Caco-2 (cell line): ENCODE measurements around the gene BTC. TPM values are rescaled to one million over a fixed set of nuclear protein-coding genes. Genes with fewer than 3 reads are reported as not detected.

Experiments
- Bru-seq: library from RNA; stranded (reverse); fragments of 400-500 nt; gene quantifications from one replicate; lab custom pipeline; 2021; lab: Mats Ljungman, UMichigan
- BruChase-seq, 2 experiments: library from RNA; stranded (reverse); fragments of 400-500 nt; gene quantifications; one replicate each; lab custom pipeline; 2021; lab: Mats Ljungman, UMichigan
- BruUV-seq: library from RNA; stranded (reverse); fragments of 400-500 nt; replicated peaks from 2 replicates; lab custom pipeline; 2021; lab: Mats Ljungman, UMichigan
- CTCF ChIA-PET: fragments of 300-600 bp; sonication (Branson Sonifier 250); formaldehyde crosslinking; loops from one replicate; lab custom pipeline; 2022; ENCODE audit warnings: antibody characterized with exemption; lab: Charles Lee
- POLR2A ChIA-PET: fragments of 300-600 bp; sonication (Branson Sonifier 250); formaldehyde crosslinking; loops from one replicate; lab custom pipeline; 2022; ENCODE audit warnings: antibody characterized with exemption; lab: Charles Lee
- DNase-seq, 2 experiments: peaks; one replicate each; pipeline versions ENCODE4 v3.0.0 to v3.0.0-alpha.2; 2020 to 2022
- H3K27me3 ChIP-seq: replicated peaks from 2 replicates; pipeline ENCODE4 v1.6.0; 2011; ENCODE audit warnings: low read length; ENCODE audit not compliant: control insufficient read depth, insufficient read depth
- H3K36me3 ChIP-seq: 2 replicates; pipeline ENCODE4 v1.5.1; 2011; ENCODE audit warnings: low read length; ENCODE audit not compliant: control insufficient read depth, insufficient read depth
- H3K4me1 ChIP-seq: fragments of 250-450 bp; sonication (Bioruptor Pico); 2 replicates; pipeline ENCODE4 v1.5.1; 2020; ENCODE audit warnings: mild to moderate bottlenecking
- H3K4me3 ChIP-seq: 2 replicates; pipeline ENCODE4 v1.5.1; 2011; ENCODE audit warnings: low read depth, mild to moderate bottlenecking, control low read depth, low read length
- H3K9me3 ChIP-seq: fragments of 250-450 bp; sonication (Bioruptor Pico); 2 replicates; pipeline ENCODE4 v1.5.1; 2020; ENCODE audit warnings: mild to moderate bottlenecking, moderate library complexity
- H3K27ac Mint-ChIP-seq: one replicate; pipeline ENCODE4 v1.8.0; 2022; ENCODE audit warnings: mixed read lengths; ENCODE audit not compliant: unreplicated experiment
- H3K27me3 Mint-ChIP-seq: one replicate; pipeline ENCODE4 v1.8.0; 2022; ENCODE audit warnings: mixed read lengths; ENCODE audit not compliant: insufficient read depth, unreplicated experiment
- H3K36me3 Mint-ChIP-seq: one replicate; pipeline ENCODE4 v1.8.0; 2022; ENCODE audit warnings: mild to moderate bottlenecking, mixed read lengths; ENCODE audit not compliant: insufficient read depth, unreplicated experiment
- H3K4me1 Mint-ChIP-seq: one replicate; pipeline ENCODE4 v1.8.0; 2022; ENCODE audit warnings: low read depth, mixed read lengths; ENCODE audit not compliant: unreplicated experiment
- H3K4me3 Mint-ChIP-seq: one replicate; pipeline ENCODE4 v1.8.0; 2022; ENCODE audit warnings: mild to moderate bottlenecking, moderate library complexity, mixed read lengths; ENCODE audit not compliant: unreplicated experiment
- H3K9me3 Mint-ChIP-seq: one replicate; pipeline ENCODE4 v1.8.0; 2022; ENCODE audit warnings: mixed read lengths; ENCODE audit not compliant: unreplicated experiment
- intact Hi-C: fragments of 100-400 bp; cut with micrococcal nuclease; formaldehyde crosslinking; loops from one replicate; pipeline ENCODE4 v1.10.0; 2022; ENCODE audit not compliant: unreplicated experiment
- long read RNA-seq: library from polyadenylated mRNA; stranded (forward); transcript quantifications from one replicate; pipeline ENCODE4 v2.0.0, GENCODE V29; 2022
- total RNA-seq: library from RNA; stranded (reverse); gene quantifications from 2 replicates; pipeline ENCODE4 v1.2.3, GENCODE V29; 2022
- TF ChIP-seq, protein P1 (sequence below), 2 experiments: fragments of 200-600 bp in 1 of 2; IDR thresholded peaks; 1 replicate in 1 of 2; 2 replicates in 1 of 2; pipeline versions ENCODE4 v1.5.1 to v1.8.0; 2011 to 2022; ENCODE audit warnings: antibody characterized with exemption in 1 of 2, control low read depth in 1 of 2, inconsistent platforms in 1 of 2, low read depth in 1 of 2, low read length in 1 of 2, mild to moderate bottlenecking in 1 of 2, moderate library complexity in 1 of 2; ENCODE audit not compliant: insufficient read depth in 1 of 2, severe bottlenecking in 1 of 2, unreplicated experiment in 1 of 2

The BTC gene
- total RNA-seq = 0.09 and 0.14 TPM in 2 replicates
- percentile 18 among the genes with signal in this experiment for Bru-seq, nascent RNA
- percentile 14 among the genes with signal in this experiment for BruChase-seq, experiment 1, labeled RNA remaining after a 2-hour chase
- percentile 18 among the genes with signal in this experiment for BruChase-seq, experiment 2, labeled RNA remaining after a 6-hour chase
- long read RNA-seq = 0 reads

DNA sequence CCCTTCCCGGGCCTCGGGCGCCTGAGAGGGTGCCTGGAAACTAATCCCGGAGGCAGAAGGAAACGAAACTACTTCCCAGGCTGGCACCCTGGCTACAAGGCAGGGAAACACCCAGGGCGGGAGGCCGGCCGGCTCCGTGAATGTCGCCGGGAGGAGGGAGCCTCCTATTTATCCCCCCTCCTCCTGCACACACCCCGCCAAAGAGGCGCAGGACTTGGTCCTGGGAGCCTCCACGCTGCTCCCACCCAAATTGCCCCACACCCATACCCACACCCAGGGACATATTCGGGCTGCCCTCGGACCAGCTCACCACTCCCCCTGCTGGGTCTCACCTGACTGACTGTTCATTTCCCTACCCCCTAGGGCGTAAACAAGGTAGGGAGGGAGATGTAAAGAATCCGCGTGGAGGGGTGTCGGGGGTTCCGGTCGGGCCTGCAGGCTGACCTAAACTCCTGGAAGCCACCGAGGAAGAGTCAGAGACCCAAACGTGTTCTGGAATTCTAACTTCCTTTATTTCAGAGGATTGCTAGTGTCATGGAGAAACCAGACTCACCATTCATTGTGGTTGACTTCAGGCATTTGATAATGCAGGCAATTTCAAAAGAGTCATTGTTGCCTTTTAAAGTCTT lies at the start of gene BTC:
Gene BTC (minus strand): TSS at position 142 of the 629 bp plus-strand sequence. CDS start 198 bp downstream, outside the sequence.
- Histone ChIP-seq H3K9me3 (no peaks in the 10 kb centered on the region), H3K4me1 (no peaks in the 10 kb centered on the region), H3K36me3 (no peaks in the 10 kb centered on the region), H3K27me3 (0 out of 2 replicates have a peak, but pooled peaks cover 1% of the 10 kb centered on the region), H3K4me3 (peak within 1 kb of the TSS; percentile 43)
- peak; percentile 63 to 69 for DNase-seq
- CTCF ChIA-PET = interaction anchor here (0.6 to 1.4 kb wide), 6 partner anchors 12 to 474 kb away, joined by 3 to 6 read pairs (median 3); no protein-coding TSS in a partner anchor
- Mint-ChIP-seq H3K27ac (peak within 1 kb of the TSS; percentile 54), H3K4me3 (peak within 1 kb of the TSS; percentile 89), H3K4me1 (peaks cover 7% of the 10 kb centered on the region), H3K27me3 (peaks cover 31% of the 10 kb centered on the region), H3K36me3 (no peaks in the 10 kb centered on the region), H3K9me3 (no peaks in the 10 kb centered on the region)
- TF ChIP-seq, protein P1, sequence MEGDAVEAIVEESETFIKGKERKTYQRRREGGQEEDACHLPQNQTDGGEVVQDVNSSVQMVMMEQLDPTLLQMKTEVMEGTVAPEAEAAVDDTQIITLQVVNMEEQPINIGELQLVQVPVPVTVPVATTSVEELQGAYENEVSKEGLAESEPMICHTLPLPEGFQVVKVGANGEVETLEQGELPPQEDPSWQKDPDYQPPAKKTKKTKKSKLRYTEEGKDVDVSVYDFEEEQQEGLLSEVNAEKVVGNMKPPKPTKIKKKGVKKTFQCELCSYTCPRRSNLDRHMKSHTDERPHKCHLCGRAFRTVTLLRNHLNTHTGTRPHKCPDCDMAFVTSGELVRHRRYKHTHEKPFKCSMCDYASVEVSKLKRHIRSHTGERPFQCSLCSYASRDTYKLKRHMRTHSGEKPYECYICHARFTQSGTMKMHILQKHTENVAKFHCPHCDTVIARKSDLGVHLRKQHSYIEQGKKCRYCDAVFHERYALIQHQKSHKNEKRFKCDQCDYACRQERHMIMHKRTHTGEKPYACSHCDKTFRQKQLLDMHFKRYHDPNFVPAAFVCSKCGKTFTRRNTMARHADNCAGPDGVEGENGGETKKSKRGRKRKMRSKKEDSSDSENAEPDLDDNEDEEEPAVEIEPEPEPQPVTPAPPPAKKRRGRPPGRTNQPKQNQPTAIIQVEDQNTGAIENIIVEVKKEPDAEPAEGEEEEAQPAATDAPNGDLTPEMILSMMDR (IDR thresholded peaks at IDR 0.05; ENCODE audit: insufficient read depth in 1 of 2, low read depth in 1 of 2, low read length in 1 of 2, severe bottlenecking in 1 of 2, unreplicated experiment in 1 of 2) = peak; percentile 54 to 63
- intact Hi-C loops = loop anchor here (5.0 kb wide), 3 partner anchors 102 to 472 kb away; no protein-coding TSS in a partner anchor
- BruUV-seq = no TSS peak
- POLR2A ChIA-PET = no interaction called here

- Mint-ChIP-seq H3K27ac (no peak overlapping the region), H3K4me1 (peaks cover 16% of the 10 kb centered on the region), H3K4me3 (no peak overlapping the region), H3K9me3 (no peaks in the 10 kb centered on the region), H3K36me3 (no peaks in the 10 kb centered on the region), H3K27me3 (peaks cover 3% of the 10 kb centered on the region)
- Histone ChIP-seq H3K4me1 (no peaks in the 10 kb centered on the region), H3K9me3 (no peaks in the 10 kb centered on the region), H3K4me3 (no peak overlapping the region), H3K27me3 (no peaks in the 10 kb centered on the region), H3K36me3 (no peaks in the 10 kb centered on the region)
- TF ChIP-seq, protein P1 (IDR thresholded peaks at IDR 0.05; ENCODE audit: insufficient read depth in 1 of 2, low read depth in 1 of 2, low read length in 1 of 2, severe bottlenecking in 1 of 2, unreplicated experiment in 1 of 2) = no peak
- no TSS peak for BruUV-seq
- ChIA-PET CTCF (no interaction called here), POLR2A (no interaction called here)
- DNase-seq = no peak
- intact Hi-C loops = no loop called here
These were observed 46.7 kb upstream of the BTC start for GRCh38 chr4:74840936-74841509.

DNA sequence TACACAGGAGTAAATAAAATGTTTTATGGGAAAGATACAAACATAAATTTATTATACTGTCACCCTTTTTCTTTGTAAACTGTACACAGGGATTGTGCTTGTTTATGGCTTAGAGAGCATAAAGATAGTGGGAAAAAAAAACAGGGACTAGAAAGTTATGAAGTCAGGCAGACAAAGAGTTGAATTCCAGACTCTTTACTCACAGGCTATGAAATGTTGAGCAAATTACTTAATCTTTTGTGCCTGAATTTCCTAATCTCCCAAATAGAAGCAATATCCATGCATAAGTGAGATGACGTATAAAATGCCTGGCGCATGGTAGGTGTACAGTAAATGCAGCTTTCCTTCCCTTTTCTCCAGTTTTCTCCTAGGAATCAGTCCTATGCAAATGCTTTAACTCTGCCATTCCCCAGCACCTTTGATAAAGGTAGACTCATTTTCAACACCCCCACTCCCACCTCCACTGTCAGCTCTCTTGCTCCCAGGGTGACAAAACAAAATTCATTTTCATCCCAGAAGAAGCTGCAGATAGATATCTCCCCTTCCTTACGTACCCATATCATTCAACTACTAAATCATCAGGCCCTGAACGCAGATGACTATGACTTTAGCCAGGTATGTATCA lies 44.5 kb upstream of the BTC start:
- no peak overlapping the region for H3K4me3 ChIP-seq
- H3K4me1 ChIP-seq = no peaks in the 10 kb centered on the region
- no peaks in the 10 kb centered on the region for H3K9me3 ChIP-seq
- H3K9me3 Mint-ChIP-seq = no peaks in the 10 kb centered on the region
- DNase-seq = no peak
- H3K4me1 Mint-ChIP-seq = peaks cover 10% of the 10 kb centered on the region
- TF ChIP-seq, protein P1 (IDR thresholded peaks at IDR 0.05; ENCODE audit: insufficient read depth in 1 of 2, low read depth in 1 of 2, low read length in 1 of 2, severe bottlenecking in 1 of 2, unreplicated experiment in 1 of 2) = no peak
- no TSS peak for BruUV-seq
- H3K36me3 Mint-ChIP-seq = no peaks in the 10 kb centered on the region
- CTCF ChIA-PET = no interaction called here
- H3K27me3 ChIP-seq = no peaks in the 10 kb centered on the region
- POLR2A ChIA-PET = no interaction called here
- H3K4me3 Mint-ChIP-seq = no peak overlapping the region
- H3K27ac Mint-ChIP-seq = no peak overlapping the region
- peaks cover 3% of the 10 kb centered on the region for H3K27me3 Mint-ChIP-seq
- intact Hi-C loops = no loop called here
- no peaks in the 10 kb centered on the region for H3K36me3 ChIP-seq
